NB4 (cell line): ENCODE results near the gene GNB1.

Experiments used
- DNase-seq: peaks from one replicate; pipeline ENCODE4 v3.0.0; 2010; ENCODE audit warnings: low read depth
- H3K4me3 ChIP-seq: one replicate; pipeline ENCODE4 v1.5.1; 2011; ENCODE audit warnings: mild to moderate bottlenecking, low read depth, low read length, moderate library complexity
- MAX ChIP-seq: IDR thresholded peaks from 2 replicates; pipeline ENCODE4 v1.6.1; 2011; ENCODE audit warnings: low read depth, low read length
- MYC ChIP-seq: IDR thresholded peaks from 2 replicates; pipeline ENCODE4 v1.6.1; 2011; ENCODE audit warnings: low read depth, low read length
- POLR2A ChIP-seq: IDR thresholded peaks from 2 replicates; pipeline ENCODE4 v1.6.1; 2011; ENCODE audit warnings: mild to moderate bottlenecking; ENCODE audit not compliant: insufficient read length; ENCODE audit errors: extremely low read depth
- TF ChIP-seq, protein P1 (sequence below): IDR thresholded peaks from one replicate; pipeline ENCODE4 v1.5.1; 2012; ENCODE audit warnings: low read depth, low read length

Gene GNB1

DNA sequence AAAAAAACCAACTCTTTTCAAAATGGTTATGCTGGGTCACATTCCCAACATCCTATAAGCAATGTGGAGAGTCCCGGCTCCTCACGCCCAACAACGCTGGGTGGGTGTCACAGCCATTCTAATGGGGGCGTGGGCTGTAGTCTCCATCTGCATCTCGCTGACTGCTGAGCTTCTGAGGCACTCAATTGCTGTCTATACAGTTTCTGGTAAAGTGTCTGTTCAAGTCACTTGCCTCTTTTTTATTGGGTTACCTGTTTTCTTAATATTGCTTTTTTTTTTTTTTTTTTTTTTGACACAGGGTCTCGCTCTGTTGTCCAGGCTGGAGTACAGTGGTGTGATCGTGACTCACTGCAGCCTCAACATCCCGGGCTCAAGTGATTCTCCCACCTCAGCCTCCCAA lies 54.8 kb downstream of the GNB1 start:
- H3K4me3 ChIP-seq, result no peak overlapping the region
- TF ChIP-seq, protein P1, sequence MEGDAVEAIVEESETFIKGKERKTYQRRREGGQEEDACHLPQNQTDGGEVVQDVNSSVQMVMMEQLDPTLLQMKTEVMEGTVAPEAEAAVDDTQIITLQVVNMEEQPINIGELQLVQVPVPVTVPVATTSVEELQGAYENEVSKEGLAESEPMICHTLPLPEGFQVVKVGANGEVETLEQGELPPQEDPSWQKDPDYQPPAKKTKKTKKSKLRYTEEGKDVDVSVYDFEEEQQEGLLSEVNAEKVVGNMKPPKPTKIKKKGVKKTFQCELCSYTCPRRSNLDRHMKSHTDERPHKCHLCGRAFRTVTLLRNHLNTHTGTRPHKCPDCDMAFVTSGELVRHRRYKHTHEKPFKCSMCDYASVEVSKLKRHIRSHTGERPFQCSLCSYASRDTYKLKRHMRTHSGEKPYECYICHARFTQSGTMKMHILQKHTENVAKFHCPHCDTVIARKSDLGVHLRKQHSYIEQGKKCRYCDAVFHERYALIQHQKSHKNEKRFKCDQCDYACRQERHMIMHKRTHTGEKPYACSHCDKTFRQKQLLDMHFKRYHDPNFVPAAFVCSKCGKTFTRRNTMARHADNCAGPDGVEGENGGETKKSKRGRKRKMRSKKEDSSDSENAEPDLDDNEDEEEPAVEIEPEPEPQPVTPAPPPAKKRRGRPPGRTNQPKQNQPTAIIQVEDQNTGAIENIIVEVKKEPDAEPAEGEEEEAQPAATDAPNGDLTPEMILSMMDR, result no peak
- no peak for TF ChIP-seq MAX
- no peak for TF ChIP-seq MYC
- no peak for TF ChIP-seq POLR2A
- DNase-seq, result no peak

DNA sequence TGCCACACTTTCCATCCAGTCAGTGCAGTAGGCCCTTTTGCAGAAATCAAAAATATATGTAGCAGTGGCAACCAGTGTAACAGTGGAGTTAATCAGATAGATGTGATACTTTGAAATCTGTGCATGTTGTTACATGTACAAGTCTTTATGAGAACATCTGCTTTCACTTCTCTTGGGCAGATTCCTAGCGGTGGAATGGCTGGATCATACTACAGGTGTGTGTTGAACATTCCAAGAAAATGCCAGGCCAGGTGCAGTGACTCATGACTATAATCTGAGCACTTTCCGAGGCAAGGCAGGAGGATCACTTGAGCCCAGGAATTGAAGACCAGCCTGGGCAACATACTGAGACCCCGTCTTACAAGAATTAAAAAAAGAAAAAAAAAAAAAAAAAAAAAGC lies 55.3 kb downstream of the GNB1 start:
- no peak for DNase-seq
- TF ChIP-seq, protein P1, result no peak
- TF ChIP-seq MAX, result no peak
- no peak for TF ChIP-seq POLR2A
- TF ChIP-seq MYC, result no peak
- H3K4me3 ChIP-seq, result no peak overlapping the region

GRCh38 chr1:1833916-1834325 lies 57.0 kb downstream of the GNB1 start:
- no peak overlapping the region for H3K4me3 ChIP-seq
- peak; percentile 15 for DNase-seq
- TF ChIP-seq, protein P1, result no peak
- TF ChIP-seq MAX (no peak), MYC (no peak), POLR2A (no peak)

GRCh38 chr1:1833456-1833855 lies 57.4 kb downstream of the GNB1 start:
- no peak overlapping the region for H3K4me3 ChIP-seq
- TF ChIP-seq MYC (no peak), MAX (no peak), POLR2A (no peak)
- TF ChIP-seq, protein P1, result no peak

GRCh38 chr1:1832820-1833219 lies 58.1 kb downstream of the GNB1 start:
- H3K4me3 ChIP-seq, result no peak overlapping the region
- TF ChIP-seq, protein P1, result no peak
- TF ChIP-seq MYC (no peak), MAX (no peak), POLR2A (no peak)
- DNase-seq, result no peak

More at GRCh38 chr1:1833456-1833855, 57.4 kb downstream of the GNB1 start:
- no peak for DNase-seq

DNA sequence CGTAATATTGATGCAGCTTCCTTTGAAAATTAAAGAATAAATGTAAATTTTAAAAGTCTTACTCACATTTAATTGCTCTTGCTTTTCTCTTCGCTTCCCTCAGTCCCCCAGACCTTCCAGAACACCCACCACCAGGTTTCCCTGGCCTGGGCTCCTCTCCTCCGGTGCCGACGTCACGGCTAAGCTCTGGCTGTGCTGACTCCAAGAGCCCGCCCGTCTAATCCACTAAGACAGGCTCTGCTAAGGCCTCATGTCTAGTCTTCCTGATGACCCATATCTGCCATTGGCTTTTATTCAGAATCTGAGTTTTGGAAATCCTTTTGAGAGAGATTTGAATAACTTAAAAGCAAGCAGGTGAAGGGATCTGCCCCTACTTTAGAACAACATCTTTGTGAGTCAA lies 58.7 kb downstream of the GNB1 start:
- H3K4me3 ChIP-seq, result no peak overlapping the region
- TF ChIP-seq MYC, result no peak
- no peak for TF ChIP-seq MAX
- no peak for TF ChIP-seq POLR2A
- TF ChIP-seq, protein P1, result no peak
- DNase-seq, result no peak
